GM18870 (cell line): ENCODE measurements around the gene USB1.
"Not testable (repeated sequence)": the region's sequence is repeated elsewhere in the genome, so short reads cannot be mapped to it uniquely, and the experiment has no call there.

ENCODE experiments used
- ATAC-seq: cut with Tn5 transposase; IDR thresholded peaks from one replicate; pipeline ENCODE4 v1.9.1; 2021; ENCODE audit warnings: moderate library complexity; ENCODE audit not compliant: unreplicated experiment

The USB1 gene

GRCh38 chr16:57994361-57994760 is 6.8 kb upstream of the USB1 start:
- ATAC-seq = no peak

GRCh38 chr16:57994778-57995177 is 6.4 kb upstream of the USB1 start:
- ATAC-seq = no peak

DNA sequence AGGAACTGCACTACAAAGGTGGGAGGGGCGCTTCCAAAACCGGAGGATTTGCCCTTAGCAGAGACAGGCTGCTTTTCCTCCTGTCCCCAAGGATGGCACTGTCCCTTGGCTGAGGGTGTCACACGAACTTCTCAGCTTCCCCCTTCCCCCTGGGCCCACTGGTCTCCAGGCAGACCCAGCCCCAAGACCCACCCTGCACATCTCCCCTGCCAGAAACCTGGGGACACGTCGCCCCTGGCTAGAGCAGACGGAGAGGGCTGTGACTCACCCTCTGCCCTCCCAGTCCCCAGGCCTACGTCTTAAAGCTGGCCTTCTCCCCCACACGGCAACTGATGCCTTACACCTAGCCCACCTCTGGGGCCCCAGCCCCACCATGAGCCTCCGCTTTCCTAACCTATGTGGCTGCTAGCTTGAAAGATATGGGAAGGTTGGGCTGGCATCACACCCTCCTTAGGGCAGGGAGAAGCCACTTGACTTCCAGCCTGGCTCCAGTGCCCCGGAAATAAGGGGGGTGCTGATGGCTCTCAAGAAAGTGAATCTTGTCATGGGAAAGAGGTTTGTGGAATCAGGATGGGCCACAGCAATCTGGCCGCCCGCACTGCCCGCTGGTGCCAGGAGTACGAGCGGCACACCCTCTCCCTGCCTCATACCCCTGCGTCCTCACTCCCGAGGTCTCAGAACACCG is 5.3 kb upstream of the USB1 start:
- no peak for ATAC-seq

GRCh38 chr16:57996406-57997175 is 4.6 kb upstream of the USB1 start:
- no peak for ATAC-seq

- ATAC-seq = no peak
These were observed 4.1 kb upstream of the USB1 start for GRCh38 chr16:57997176-57997527.

- ATAC-seq = no peak
These were observed 3.5 kb upstream of the USB1 start for GRCh38 chr16:57997528-57998265.

DNA sequence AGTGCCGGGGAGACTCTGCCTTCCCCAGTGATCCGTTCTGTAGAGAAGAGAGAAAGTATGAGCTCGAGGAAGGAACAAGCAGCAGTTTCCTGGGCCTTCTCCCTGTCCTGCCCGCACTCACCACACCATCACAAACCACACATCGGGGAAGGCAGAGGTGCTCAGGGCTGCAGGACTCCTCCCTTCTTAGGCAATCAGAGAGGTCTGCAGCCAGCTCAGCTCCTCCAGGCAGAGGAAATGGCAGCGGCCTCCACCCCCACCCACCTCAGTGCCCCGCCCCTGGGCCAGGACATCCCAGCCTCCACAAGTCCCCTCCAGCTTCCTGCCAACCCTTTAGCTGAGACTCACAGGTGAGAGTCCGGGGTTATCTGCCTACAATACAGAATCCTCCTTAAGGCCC is 2.7 kb upstream of the USB1 start:
- no peak for ATAC-seq

DNA sequence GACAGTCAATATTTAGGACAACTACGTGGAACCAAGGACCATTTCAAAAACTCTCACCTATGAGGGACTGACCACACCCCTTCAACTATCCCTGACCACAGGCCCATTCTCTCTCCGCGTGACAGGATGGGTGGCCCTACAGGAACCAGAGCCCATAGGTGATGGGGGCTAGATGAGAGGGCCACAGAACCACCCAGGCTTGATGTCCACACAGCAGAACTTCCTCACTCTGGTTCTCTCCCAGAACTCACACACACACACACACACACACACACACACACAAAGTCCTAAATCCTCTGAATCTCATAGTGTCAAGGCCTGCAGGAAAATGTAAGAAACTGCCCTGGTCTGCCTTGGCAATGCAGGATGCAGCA is 2.2 kb upstream of the USB1 start:
- no peak for ATAC-seq

- ATAC-seq = no peak
These were observed 1.7 kb upstream of the USB1 start for GRCh38 chr16:57999366-57999970.

DNA sequence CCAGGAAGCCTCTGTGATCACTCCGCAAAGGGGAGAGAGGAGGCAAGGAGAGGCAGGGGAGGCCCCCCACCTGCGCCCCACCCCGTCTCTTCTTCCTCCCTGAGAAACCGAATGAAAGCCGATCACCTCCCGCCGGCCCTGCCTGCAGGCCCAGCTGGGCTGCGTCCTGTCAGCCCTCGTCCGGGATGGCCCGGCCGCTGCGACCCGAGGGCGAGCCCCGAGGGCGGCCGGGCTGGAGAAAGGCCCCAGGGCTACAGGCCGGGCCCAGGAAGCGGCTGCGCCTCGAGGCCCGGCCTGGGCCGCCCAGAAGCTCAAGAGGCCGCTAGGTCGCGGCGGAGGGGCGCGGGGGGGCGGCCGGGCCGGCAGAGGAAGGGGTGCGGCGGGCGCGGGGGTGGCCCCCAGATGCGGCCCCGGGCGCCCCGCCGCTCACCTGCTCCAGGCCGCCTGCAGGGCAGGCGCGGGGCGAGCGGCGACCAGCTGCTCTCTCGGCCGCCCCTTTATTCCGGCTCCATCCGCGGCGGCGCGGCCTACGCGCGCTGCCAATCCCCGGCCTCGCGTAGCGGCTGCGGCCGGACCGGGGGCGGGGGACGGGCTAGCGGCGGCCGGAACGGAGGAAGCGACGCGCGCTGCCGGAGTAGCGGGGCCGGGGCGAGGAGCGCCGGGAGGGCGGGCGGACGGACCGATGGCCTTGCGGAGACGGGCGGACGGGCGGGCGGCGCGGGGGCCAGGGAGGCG is 1.1 kb upstream of the USB1 start, which contains the start of gene ZNF319:
Gene ZNF319 (minus strand): TSS at position 702 of the 735 bp plus-strand sequence. CDS start 2,407 bp downstream, outside the sequence.
- peak; percentile 2 for ATAC-seq

- no peak for ATAC-seq
These were observed 691 bp downstream of the USB1 start for GRCh38 chr16:58001781-58002415.

- ATAC-seq = no peak
These were observed 1.2 kb downstream of the USB1 start for GRCh38 chr16:58002416-58002800.

GRCh38 chr16:58002936-58003335 is 1.7 kb downstream of the USB1 start:
- ATAC-seq = no peak

- not testable (repeated sequence) for ATAC-seq
These were observed 3.5 kb downstream of the USB1 start for GRCh38 chr16:58004736-58005135.

DNA sequence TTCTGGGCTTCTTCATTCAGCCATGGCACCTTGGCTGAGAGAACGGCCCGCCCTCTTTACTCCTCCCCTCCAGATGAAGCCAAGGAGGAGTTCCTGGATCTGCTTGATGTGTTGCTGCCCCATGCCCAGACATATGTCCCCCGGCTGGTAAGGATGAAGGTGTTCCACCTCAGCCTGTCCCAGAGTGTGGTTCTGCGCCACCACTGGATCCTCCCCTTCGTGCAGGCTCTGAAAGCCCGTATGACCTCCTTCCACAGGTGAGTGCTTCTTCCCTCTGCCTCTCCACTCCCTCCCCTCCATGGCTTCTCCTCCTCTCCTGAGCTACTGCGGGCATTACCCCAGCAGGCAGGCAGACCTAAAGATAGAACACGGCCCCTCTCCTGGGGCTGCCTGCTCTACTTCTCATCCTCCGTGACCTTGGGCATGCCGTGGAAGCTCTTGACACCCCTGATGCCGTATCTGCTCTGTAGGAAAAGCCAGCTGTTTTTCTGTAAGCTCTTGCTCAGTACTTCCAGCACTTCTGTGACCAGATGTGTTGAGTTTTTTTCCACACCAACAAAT is 8.7 kb downstream of the USB1 start:
- ATAC-seq = no peak

GRCh38 chr16:58010886-58011285 is 9.7 kb downstream of the USB1 start:
- ATAC-seq = no peak

- ATAC-seq = no peak
These were observed 10.4 kb downstream of the USB1 start for GRCh38 chr16:58011652-58012051.

- no peak for ATAC-seq
These were observed 11.3 kb downstream of the USB1 start for GRCh38 chr16:58012481-58012880.

GRCh38 chr16:58013201-58013956 is 12.2 kb downstream of the USB1 start:
- no peak for ATAC-seq
